CD4-positive, CD25-positive, alpha-beta regulatory T cell (primary cell): ENCODE data around the gene SIGLEC10. TPM values are rescaled to one million over a fixed set of nuclear protein-coding genes. Genes with fewer than 3 reads are reported as not detected.

Experiments
- ATAC-seq, 2 donors: fragments of 150-1000 bp; cut with Tn5 transposase; one replicate each; pipeline ENCODE4 v1.10.0; 2021; ENCODE audit warnings: low read depth in 2 of 2, moderate number of reproducible peaks in 2 of 2, moderate library complexity in 1 of 2
- DNase-seq, 3 donors: peaks; one replicate each; pipeline versions ENCODE4 v3.0.0 to v3.0.0-alpha.2; 2012 to 2022; ENCODE audit warnings: mixed read lengths in 1 of 3
- H3K27ac ChIP-seq: one replicate; pipeline ENCODE4 v1.7.0; 2013; ENCODE audit warnings: mild to moderate bottlenecking, low read length; ENCODE audit not compliant: insufficient read depth, poor library complexity, severe bottlenecking
- H3K27me3 ChIP-seq: one replicate; pipeline ENCODE4 v1.7.0; 2013; ENCODE audit warnings: low read length; ENCODE audit not compliant: control insufficient read depth, insufficient read depth
- H3K36me3 ChIP-seq: one replicate; pipeline ENCODE4 v1.7.0; 2013; ENCODE audit warnings: mild to moderate bottlenecking, low read length, moderate library complexity; ENCODE audit not compliant: control insufficient read depth, insufficient read depth
- H3K4me1 ChIP-seq: 2 replicates; pipeline ENCODE4 v1.7.0; 2013; ENCODE audit warnings: mild to moderate bottlenecking, low read length; ENCODE audit not compliant: insufficient read depth, control insufficient read depth, poor library complexity, severe bottlenecking
- H3K4me3 ChIP-seq: one replicate; pipeline ENCODE4 v1.7.0; 2013; ENCODE audit warnings: low read depth, mild to moderate bottlenecking, low read length, moderate library complexity
- H3K9me3 ChIP-seq, 2 experiments: 1 replicate in 1 of 2; 2 replicates in 1 of 2; pipeline ENCODE4 v1.7.0; 2013; ENCODE audit warnings: low read length in 2 of 2, mild to moderate bottlenecking in 1 of 2, moderate library complexity in 1 of 2; ENCODE audit not compliant: control insufficient read depth in 2 of 2
- H3K27ac Mint-ChIP-seq, 3 donors: one replicate each; pipeline ENCODE4 v1.8.0; 2020 to 2022; ENCODE audit warnings: mild to moderate bottlenecking in 3 of 3, mixed read lengths in 3 of 3, moderate library complexity in 2 of 3
- H3K27me3 Mint-ChIP-seq: one replicate; pipeline ENCODE4 v1.8.0; 2022; ENCODE audit warnings: mild to moderate bottlenecking, mixed read lengths
- H3K36me3 Mint-ChIP-seq: one replicate; pipeline ENCODE4 v1.8.0; 2020; ENCODE audit warnings: mixed read lengths
- H3K4me1 Mint-ChIP-seq, 4 donors: one replicate each; pipeline ENCODE4 v1.8.0; 2020 to 2022; ENCODE audit warnings: mixed read lengths in 4 of 4, mild to moderate bottlenecking in 1 of 4
- H3K4me3 Mint-ChIP-seq, 4 donors: one replicate each; pipeline ENCODE4 v1.8.0; 2020 to 2022; ENCODE audit warnings: mild to moderate bottlenecking in 4 of 4, mixed read lengths in 4 of 4, moderate library complexity in 3 of 4
- H3K9me3 Mint-ChIP-seq, 7 donors: one replicate each; pipeline ENCODE4 v1.8.0; 2020 to 2022; ENCODE audit warnings: mixed read lengths in 7 of 7, mild to moderate bottlenecking in 3 of 7, moderate library complexity in 2 of 7
- polyA plus RNA-seq, 4 donors: library from polyadenylated mRNA; unstranded; fragments of 300-500 nt; fragmentation: Illumina TruSeq; gene quantifications; one replicate each; pipeline ENCODE4 v1.2.3, GENCODE V29; 2021
- total RNA-seq: library from RNA; stranded (reverse); gene quantifications from one replicate; pipeline ENCODE4 v1.2.3, GENCODE V29; 2022

SIGLEC10 gene
- total and polyA plus RNA-seq, 5 donors from 2014 or later = 0.15 to 0.37 (median 0.27) TPM; not detected in 1

DNA sequence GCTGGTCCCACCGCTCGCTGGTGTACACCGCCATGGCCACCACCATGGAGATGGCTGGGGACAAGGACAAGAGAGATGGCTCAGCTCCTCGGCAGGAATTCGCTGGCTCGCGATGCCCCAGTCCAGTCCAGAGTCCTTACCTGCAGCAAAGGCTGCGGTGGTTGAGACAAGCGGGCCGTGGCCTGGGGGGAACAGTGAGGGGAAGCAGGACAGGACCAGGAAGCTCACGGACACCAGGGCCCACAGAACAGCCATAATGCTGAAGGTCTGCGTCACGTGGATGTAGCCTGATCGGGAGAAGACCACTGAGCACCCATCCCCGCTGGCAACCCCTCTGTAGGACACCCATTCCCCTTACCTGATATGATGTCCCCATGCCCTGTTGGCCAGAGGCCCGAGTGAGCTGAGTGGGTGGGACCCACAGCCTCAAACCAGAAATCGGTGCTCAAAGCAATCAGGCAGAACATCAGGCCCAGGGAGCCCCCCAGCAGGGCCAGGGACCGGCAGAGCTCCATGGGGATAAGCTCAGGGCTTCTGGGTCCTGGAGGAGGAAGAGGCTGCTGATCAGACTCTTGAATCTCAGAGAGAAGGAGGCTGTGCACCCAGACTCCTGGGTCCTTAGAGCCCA lies 45.3 kb downstream of the SIGLEC10 start:
- Histone ChIP-seq H3K9me3 (no peaks in the 10 kb centered on the region), H3K4me3 (no peak overlapping the region), H3K36me3 (no peaks in the 10 kb centered on the region), H3K27ac (no peak overlapping the region), H3K4me1 (peaks cover 37% of the 10 kb centered on the region), H3K27me3 (no peaks in the 10 kb centered on the region)
- DNase-seq (no peak), ATAC-seq (no peak)
- Mint-ChIP-seq H3K4me1 (peaks cover 0 to 68% (median 33%) of the 10 kb centered on the region in 4 donors), H3K27ac (peak overlapping the region; percentile 41 to 92 (median 77)), H3K4me3 (peak overlapping the region in 3 of 4 donors; percentile 54 to 79 (median 78)), H3K36me3 (no peaks in the 10 kb centered on the region), H3K27me3 (no peaks in the 10 kb centered on the region), H3K9me3 (no peaks in the 10 kb centered on the region)

DNA sequence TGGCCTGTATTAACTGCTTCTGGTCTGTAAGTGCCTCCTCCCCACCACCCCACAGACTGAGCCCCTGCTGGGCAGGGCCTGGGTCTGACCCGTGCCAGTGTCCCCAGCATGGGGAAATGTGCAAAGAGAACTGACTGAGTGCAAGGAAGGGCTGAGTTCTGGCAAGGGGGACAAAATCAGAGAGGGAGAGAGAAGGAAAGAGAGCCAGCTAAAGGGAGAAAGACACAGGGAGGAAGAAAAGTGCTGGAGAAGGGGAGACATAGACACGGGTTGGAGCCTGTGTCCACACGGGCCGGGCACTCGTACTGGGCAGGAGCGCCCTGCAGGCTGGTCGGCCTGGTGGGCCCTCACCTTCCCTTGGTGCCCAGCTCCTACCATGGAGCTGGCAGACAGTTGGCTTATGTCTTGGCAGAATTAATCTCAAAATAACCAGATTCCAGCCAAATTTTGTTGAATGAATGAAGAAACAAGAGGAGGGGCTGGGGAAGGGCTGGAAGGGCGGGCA lies 46.2 kb downstream of the SIGLEC10 start:
- Histone ChIP-seq H3K9me3 (no peaks in the 10 kb centered on the region), H3K27me3 (no peaks in the 10 kb centered on the region), H3K36me3 (no peaks in the 10 kb centered on the region), H3K27ac (no peak overlapping the region), H3K4me3 (no peak overlapping the region), H3K4me1 (peaks cover 44% of the 10 kb centered on the region)
- no peaks in the 10 kb centered on the region for H3K27me3 Mint-ChIP-seq
- H3K4me1 Mint-ChIP-seq = peaks cover 0 to 72% (median 32%) of the 10 kb centered on the region in 4 donors
- no peaks in the 10 kb centered on the region for H3K36me3 Mint-ChIP-seq
- H3K27ac Mint-ChIP-seq = peak overlapping the region in 2 of 3 donors; percentile 85 to 86
- no peak for DNase-seq
- H3K9me3 Mint-ChIP-seq = no peaks in the 10 kb centered on the region
- H3K4me3 Mint-ChIP-seq = peak overlapping the region in 2 of 4 donors; percentile 17 to 79
- no peak for ATAC-seq

DNA sequence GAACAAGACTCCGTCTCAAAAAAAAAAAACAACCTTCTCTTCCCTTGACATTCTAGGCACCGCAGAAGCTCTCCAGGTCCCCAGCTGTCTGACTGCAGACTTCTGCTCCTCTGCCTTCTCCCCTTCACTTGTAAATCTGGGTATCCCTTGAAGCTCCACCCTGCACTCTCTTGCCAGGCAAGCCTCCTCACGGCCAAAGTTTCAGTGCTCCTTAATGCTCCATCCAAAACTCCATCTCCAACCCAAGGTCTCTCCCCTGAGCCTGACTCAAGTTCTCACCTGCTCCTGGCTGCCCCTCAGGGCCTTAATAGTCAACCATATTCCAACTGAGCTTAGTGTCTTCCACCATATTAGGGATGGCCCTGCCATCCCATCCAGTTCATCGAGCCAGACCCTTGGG lies 47.2 kb downstream of the SIGLEC10 start:
- Histone ChIP-seq H3K36me3 (no peaks in the 10 kb centered on the region), H3K4me3 (no peak overlapping the region), H3K4me1 (peaks cover 47% of the 10 kb centered on the region), H3K27ac (no peak overlapping the region), H3K9me3 (no peaks in the 10 kb centered on the region), H3K27me3 (no peaks in the 10 kb centered on the region)
- Mint-ChIP-seq H3K27me3 (no peaks in the 10 kb centered on the region), H3K4me3 (peak overlapping the region; percentile 26 to 79 (median 67)), H3K36me3 (no peaks in the 10 kb centered on the region), H3K27ac (peak overlapping the region in 2 of 3 donors; percentile 15 to 79), H3K9me3 (no peaks in the 10 kb centered on the region), H3K4me1 (peaks cover 0 to 70% (median 34%) of the 10 kb centered on the region in 4 donors)
- no peak for ATAC-seq
- DNase-seq = no peak

DNA sequence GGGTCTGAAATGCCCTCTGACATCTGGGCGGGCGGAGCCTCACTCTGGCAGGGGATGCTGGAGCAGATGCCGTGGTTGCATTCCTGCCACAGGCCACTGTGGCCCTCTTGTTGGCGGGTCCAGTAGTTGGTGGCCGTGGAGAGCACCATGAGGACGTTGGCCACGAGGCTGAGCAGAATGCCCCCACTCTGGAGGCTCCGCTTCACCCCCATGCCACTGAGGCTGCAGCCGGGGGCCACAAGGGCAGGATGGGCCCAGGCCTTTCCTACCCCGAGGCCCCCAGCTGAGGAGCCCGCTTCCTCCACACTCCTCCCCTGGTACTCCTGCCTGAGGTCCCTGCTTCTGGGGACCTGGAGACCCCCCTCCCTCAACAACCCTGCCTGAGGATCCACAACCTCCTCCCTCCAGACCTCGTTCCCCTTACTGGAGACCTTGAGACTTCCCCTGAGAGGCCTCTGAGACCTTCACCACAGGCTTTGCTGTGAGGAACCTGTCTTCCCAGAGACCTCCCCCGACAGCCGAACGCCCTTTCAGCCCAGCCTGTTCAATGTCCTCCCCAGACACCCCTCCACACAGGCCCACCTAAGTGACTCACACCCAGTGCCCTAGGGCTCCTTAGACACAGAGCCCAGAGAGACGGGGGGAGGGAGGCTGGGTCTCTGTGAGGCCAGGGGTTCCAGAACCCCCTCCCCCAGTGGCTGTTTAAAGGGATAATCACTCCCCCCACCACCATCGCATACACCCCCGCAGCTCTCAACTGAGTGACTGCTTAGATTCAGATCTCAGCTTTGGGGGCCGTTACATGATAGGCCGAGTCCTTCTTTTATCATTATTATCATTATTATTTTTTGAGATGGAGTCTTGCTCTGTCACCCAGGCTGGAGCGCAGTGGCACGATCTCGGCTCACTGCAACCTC lies 48.8 kb downstream of the SIGLEC10 start, which contains the start of gene CLDND2:
Gene CLDND2 (minus strand): TSS at position 638 of the 917 bp plus-strand sequence. CDS start 426 bp downstream, at position 212.
- Mint-ChIP-seq H3K27ac (peak within 1 kb of the TSS; percentile 90 to 96 (median 94)), H3K4me3 (peak within 1 kb of the TSS; percentile 92 to 100 (median 98)), H3K27me3 (no peaks in the 10 kb centered on the region), H3K4me1 (peaks cover 0 to 71% (median 43%) of the 10 kb centered on the region in 4 donors), H3K36me3 (no peaks in the 10 kb centered on the region), H3K9me3 (no peaks in the 10 kb centered on the region)
- DNase-seq (no peak), ATAC-seq (no peak)
- Histone ChIP-seq H3K36me3 (no peaks in the 10 kb centered on the region), H3K27ac (peak within 1 kb of the TSS; percentile 84), H3K4me3 (no peak within 1 kb of the TSS), H3K4me1 (peaks cover 52% of the 10 kb centered on the region), H3K27me3 (no peaks in the 10 kb centered on the region), H3K9me3 (no peaks in the 10 kb centered on the region)

DNA sequence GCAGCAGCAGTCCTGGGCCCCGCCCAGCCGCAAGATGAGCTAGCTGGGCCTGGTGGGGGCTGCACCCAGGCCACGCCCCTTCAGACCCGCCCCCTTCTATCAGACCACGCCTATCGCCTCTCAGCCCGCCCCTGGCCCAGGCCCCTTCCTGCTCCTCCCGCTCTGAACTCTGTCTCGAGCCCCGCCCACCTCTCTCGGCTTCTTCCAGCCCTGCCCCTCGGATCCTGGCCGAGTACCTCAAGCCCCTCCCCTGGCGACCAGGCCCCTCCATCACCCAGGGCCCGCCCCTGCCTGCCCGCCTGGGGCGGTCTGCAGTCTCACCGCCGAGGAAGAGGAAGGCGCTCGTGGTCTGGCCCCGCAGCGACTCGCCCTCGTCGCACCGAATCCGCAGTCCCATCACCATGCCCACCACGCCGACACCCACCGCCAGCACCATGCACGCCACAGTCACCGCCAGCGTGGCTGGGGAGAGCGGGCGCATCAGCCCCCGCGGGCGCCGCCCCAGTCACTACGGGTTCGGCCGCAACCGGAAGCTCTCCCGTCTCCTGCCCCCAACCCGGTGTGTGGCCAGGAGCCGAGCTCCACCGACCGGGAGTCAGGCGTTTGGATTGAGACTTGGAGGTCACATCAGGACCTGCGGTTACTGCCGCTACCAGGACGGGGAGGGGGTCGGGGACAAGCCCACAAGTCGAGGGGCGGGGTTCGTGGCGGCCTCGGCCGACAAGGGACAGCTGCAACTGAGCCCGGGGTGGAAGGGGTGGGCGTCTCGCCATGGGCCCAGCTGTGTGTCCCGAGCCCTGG lies 49.7 kb downstream of the SIGLEC10 start:
- Histone ChIP-seq H3K27ac (peak overlapping the region; percentile 84), H3K4me1 (peaks cover 46% of the 10 kb centered on the region), H3K36me3 (no peaks in the 10 kb centered on the region), H3K27me3 (no peaks in the 10 kb centered on the region), H3K4me3 (peak overlapping the region; percentile 85), H3K9me3 (no peaks in the 10 kb centered on the region)
- no peaks in the 10 kb centered on the region for H3K27me3 Mint-ChIP-seq
- H3K4me1 Mint-ChIP-seq = peaks cover 0 to 70% (median 43%) of the 10 kb centered on the region in 4 donors
- no peaks in the 10 kb centered on the region for H3K36me3 Mint-ChIP-seq
- no peaks in the 10 kb centered on the region for H3K9me3 Mint-ChIP-seq
- H3K4me3 Mint-ChIP-seq = peak overlapping the region; percentile 92 to 100 (median 98)
- ATAC-seq = peak; percentile 82 to 84
- peak overlapping the region; percentile 90 to 96 (median 94) for H3K27ac Mint-ChIP-seq
- peak; percentile 92 to 99 (median 93) for DNase-seq

DNA sequence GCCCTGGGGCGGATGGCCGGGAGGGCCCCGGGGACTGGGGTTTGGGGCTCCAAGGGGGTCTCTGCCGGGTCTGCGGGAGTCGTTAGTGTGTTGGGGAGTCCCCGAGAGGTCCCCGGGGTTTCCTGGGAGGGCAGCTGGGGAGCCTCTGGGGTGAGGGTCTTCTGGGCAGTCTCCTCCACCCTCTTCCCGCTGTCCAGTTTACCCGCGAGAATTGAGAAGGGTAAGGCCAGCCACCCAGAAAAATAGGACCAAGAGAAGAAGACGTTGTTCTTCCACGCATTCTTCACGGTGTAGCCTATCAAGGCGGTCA lies 50.2 kb downstream of the SIGLEC10 start:
- no peaks in the 10 kb centered on the region for H3K9me3 ChIP-seq
- Mint-ChIP-seq H3K36me3 (no peaks in the 10 kb centered on the region), H3K4me1 (peaks cover 0 to 70% (median 43%) of the 10 kb centered on the region in 4 donors), H3K9me3 (no peaks in the 10 kb centered on the region), H3K4me3 (peak overlapping the region; percentile 92 to 100 (median 98)), H3K27ac (peak overlapping the region; percentile 90 to 96 (median 94)), H3K27me3 (no peaks in the 10 kb centered on the region)
- ATAC-seq (no peak), DNase-seq (no peak)
- H3K27me3 ChIP-seq = no peaks in the 10 kb centered on the region
- peak overlapping the region; percentile 85 for H3K4me3 ChIP-seq
- peaks cover 44% of the 10 kb centered on the region for H3K4me1 ChIP-seq
- no peaks in the 10 kb centered on the region for H3K36me3 ChIP-seq
- peak overlapping the region; percentile 84 for H3K27ac ChIP-seq
